NB4 (cell line): Measurements from ENCODE around the gene SLC1A4.

Source experiments
- POLR2A ChIP-seq: IDR thresholded peaks from 2 replicates; pipeline ENCODE4 v1.6.1; 2011; ENCODE audit warnings: mild to moderate bottlenecking; ENCODE audit not compliant: insufficient read length; ENCODE audit errors: extremely low read depth
- TF ChIP-seq, protein P1 (sequence below): IDR thresholded peaks from one replicate; pipeline ENCODE4 v1.5.1; 2012; ENCODE audit warnings: low read depth, low read length
- TF ChIP-seq, protein P2 (sequence below): IDR thresholded peaks from 2 replicates; pipeline ENCODE4 v1.6.1; 2011; ENCODE audit warnings: low read depth, low read length

DNA sequence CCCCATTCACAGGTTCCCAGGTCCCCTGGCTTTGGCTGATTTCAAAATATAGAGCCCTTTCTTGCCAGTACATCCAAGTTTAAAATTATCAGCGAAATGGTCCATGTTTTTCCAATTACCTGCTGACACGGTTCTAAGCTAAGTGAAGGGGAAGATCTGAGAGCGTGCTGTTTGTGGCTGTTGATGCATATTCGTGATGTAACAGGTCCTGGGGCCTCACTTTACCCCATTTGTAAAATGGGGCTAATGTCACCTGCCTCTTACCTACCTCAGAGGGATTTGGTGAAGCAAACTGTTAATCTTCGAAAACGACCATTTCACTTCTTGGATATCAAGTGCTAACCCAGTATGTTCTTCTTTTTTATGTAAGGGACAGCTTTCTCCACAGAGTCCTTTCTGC is 33.0 kb downstream of the SLC1A4 start:
- TF ChIP-seq, protein P1, sequence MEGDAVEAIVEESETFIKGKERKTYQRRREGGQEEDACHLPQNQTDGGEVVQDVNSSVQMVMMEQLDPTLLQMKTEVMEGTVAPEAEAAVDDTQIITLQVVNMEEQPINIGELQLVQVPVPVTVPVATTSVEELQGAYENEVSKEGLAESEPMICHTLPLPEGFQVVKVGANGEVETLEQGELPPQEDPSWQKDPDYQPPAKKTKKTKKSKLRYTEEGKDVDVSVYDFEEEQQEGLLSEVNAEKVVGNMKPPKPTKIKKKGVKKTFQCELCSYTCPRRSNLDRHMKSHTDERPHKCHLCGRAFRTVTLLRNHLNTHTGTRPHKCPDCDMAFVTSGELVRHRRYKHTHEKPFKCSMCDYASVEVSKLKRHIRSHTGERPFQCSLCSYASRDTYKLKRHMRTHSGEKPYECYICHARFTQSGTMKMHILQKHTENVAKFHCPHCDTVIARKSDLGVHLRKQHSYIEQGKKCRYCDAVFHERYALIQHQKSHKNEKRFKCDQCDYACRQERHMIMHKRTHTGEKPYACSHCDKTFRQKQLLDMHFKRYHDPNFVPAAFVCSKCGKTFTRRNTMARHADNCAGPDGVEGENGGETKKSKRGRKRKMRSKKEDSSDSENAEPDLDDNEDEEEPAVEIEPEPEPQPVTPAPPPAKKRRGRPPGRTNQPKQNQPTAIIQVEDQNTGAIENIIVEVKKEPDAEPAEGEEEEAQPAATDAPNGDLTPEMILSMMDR: no peak
- TF ChIP-seq POLR2A: no peak
- TF ChIP-seq, protein P2, sequence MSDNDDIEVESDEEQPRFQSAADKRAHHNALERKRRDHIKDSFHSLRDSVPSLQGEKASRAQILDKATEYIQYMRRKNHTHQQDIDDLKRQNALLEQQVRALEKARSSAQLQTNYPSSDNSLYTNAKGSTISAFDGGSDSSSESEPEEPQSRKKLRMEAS: no peak
